ENCODE data around the gene HSPA1A.

The HSPA1A gene

DNA sequence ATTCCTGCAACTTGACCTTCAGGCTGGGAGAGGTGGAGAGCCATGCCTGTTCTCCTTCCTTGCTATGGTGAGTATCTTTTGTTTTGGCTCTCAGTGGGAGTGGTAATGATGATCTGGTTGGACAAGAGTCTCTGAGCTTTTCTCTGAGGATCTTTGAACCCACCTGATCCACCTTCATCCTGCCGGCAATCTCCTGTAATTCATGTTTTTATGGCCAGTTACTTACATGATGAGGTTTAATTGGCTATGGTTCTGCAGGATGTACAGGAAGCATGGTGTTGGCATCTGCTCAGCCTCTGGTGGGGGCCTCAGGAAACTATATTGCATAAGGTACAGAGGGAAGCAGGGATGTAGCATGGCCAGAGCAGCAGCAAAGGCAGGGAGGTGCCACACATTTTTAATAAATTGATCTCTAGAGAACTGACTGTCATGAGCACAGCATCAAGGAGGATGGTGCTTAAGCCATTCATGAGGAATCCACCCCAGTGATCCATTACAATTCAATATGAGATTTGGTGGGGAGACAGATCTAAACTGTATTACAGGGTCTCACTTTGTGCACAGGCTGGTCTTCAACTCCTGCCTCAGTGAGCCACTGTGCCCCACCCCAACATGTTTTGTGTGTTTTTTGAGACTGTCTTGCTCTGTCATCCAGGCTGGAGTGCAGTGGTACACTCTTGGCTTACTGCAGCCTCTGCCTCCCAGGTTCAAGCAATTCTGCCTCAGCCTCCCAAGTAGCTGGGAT lies 22.2 kb downstream of the HSPA1A start:
- TF ChIP-seq SIN3A (IDR thresholded peaks at IDR 0.05; ENCODE audit: borderline replicate concordance, insufficient read depth, low read length) (0 out of 2 replicates have a peak, but pooled peaks have one; percentile 39), POLR2AphosphoS5 (IDR thresholded peaks at IDR 0.05; ENCODE audit: low read depth, low read length) (peak; percentile 14; the same call in 1 of the 2 replicates), FOXP2 (optimal IDR thresholded peaks at IDR 0.05; ENCODE audit: borderline replicate concordance, extremely low read depth, extremely low read length, insufficient read depth) (no peak), TAF1 (IDR thresholded peaks at IDR 0.05; ENCODE audit: borderline replicate concordance, insufficient read depth, low read length) (no peak)
- TF ChIP-seq, protein P1, sequence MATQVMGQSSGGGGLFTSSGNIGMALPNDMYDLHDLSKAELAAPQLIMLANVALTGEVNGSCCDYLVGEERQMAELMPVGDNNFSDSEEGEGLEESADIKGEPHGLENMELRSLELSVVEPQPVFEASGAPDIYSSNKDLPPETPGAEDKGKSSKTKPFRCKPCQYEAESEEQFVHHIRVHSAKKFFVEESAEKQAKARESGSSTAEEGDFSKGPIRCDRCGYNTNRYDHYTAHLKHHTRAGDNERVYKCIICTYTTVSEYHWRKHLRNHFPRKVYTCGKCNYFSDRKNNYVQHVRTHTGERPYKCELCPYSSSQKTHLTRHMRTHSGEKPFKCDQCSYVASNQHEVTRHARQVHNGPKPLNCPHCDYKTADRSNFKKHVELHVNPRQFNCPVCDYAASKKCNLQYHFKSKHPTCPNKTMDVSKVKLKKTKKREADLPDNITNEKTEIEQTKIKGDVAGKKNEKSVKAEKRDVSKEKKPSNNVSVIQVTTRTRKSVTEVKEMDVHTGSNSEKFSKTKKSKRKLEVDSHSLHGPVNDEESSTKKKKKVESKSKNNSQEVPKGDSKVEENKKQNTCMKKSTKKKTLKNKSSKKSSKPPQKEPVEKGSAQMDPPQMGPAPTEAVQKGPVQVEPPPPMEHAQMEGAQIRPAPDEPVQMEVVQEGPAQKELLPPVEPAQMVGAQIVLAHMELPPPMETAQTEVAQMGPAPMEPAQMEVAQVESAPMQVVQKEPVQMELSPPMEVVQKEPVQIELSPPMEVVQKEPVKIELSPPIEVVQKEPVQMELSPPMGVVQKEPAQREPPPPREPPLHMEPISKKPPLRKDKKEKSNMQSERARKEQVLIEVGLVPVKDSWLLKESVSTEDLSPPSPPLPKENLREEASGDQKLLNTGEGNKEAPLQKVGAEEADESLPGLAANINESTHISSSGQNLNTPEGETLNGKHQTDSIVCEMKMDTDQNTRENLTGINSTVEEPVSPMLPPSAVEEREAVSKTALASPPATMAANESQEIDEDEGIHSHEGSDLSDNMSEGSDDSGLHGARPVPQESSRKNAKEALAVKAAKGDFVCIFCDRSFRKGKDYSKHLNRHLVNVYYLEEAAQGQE (IDR thresholded peaks at IDR 0.05; ENCODE audit: insufficient read depth in 1 of 2, low read depth in 2 of 2, low read length in 2 of 2): no peak

DNA sequence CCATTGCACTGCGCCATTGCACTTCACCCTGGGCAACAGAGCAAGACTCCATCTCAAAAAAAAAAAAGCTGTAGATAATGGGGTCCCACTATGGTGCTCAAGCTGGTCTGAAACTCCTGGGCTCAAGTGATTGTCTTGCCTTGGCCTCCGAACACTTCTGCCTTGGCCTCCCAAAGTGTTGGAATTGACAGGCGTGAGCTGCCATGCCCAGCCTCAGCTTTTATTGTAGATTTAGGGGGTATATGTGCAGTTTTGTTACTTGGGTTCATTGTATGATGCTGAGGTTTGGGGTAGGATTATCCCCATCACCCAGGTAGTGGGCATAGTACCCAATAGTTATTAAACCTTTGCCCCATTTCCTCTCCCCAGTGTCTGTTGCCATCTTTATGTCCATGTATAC lies 23.6 kb downstream of the HSPA1A start:
- TF ChIP-seq SIN3A (IDR thresholded peaks at IDR 0.05; ENCODE audit: borderline replicate concordance, insufficient read depth, low read length) (no peak), TAF1 (IDR thresholded peaks at IDR 0.05; ENCODE audit: borderline replicate concordance, insufficient read depth, low read length) (no peak), FOXP2 (optimal IDR thresholded peaks at IDR 0.05; ENCODE audit: borderline replicate concordance, extremely low read depth, extremely low read length, insufficient read depth) (no peak), POLR2AphosphoS5 (IDR thresholded peaks at IDR 0.05; ENCODE audit: low read depth, low read length) (no peak; the same call in 1 of the 2 replicates)
- TF ChIP-seq, protein P1 (IDR thresholded peaks at IDR 0.05; ENCODE audit: insufficient read depth in 1 of 2, low read depth in 2 of 2, low read length in 2 of 2): no peak

DNA sequence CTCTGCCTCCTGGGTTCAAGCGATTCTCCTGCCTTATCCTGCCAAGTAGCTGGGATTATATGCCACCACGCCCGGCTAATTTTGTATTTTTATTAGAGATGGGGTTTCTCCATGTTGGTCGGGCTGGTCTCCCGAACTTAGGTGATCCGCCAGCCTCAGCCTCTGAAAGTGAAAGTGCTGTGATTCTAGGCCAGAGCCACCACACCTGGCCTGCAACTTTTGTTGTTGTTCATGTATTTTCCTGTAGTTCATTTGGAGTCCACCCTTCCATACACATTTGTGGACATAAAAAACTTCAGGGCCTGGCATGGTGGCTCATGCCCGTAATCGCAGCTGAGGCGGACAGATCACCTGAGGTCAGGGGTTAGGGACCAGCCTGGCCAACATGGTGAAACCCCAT lies 26.7 kb downstream of the HSPA1A start:
- TF ChIP-seq POLR2AphosphoS5 (IDR thresholded peaks at IDR 0.05; ENCODE audit: low read depth, low read length) (no peak), FOXP2 (optimal IDR thresholded peaks at IDR 0.05; ENCODE audit: borderline replicate concordance, extremely low read depth, extremely low read length, insufficient read depth) (no peak), TAF1 (IDR thresholded peaks at IDR 0.05; ENCODE audit: borderline replicate concordance, insufficient read depth, low read length) (no peak), SIN3A (IDR thresholded peaks at IDR 0.05; ENCODE audit: borderline replicate concordance, insufficient read depth, low read length) (no peak)
- TF ChIP-seq, protein P1 (IDR thresholded peaks at IDR 0.05; ENCODE audit: insufficient read depth in 1 of 2, low read depth in 2 of 2, low read length in 2 of 2): no peak

DNA sequence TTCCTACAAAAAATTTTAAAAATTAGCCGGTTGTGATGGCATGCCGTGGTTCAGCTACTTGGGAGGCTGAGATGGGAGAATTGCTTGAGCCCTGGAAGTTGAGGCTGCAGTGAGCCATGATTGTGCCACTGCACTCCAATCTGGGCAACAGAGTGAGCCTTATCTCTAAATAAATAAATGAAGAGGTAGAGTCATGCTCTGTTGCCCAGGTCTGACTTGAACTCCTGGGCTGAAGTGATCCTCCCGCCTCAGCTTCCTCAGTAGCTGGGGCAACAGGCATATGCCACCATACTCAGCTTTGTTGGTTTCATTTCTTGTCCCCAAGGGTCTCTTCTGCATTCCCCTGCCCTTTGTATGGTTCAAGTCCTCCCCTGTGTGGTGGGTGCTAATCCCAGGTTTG lies 29.2 kb downstream of the HSPA1A start:
- TF ChIP-seq FOXP2 (optimal IDR thresholded peaks at IDR 0.05; ENCODE audit: borderline replicate concordance, extremely low read depth, extremely low read length, insufficient read depth): no peak
- TF ChIP-seq SIN3A (IDR thresholded peaks at IDR 0.05; ENCODE audit: borderline replicate concordance, insufficient read depth, low read length): no peak
- no peak for TF ChIP-seq TAF1 (IDR thresholded peaks at IDR 0.05; ENCODE audit: borderline replicate concordance, insufficient read depth, low read length)
- no peak for TF ChIP-seq POLR2AphosphoS5 (IDR thresholded peaks at IDR 0.05; ENCODE audit: low read depth, low read length)
- TF ChIP-seq, protein P1 (IDR thresholded peaks at IDR 0.05; ENCODE audit: insufficient read depth in 1 of 2, low read depth in 2 of 2, low read length in 2 of 2): no peak

Measured in PFSK-1 (cell line).